ENCODE data around the gene ARFRP1.
A peak's percentile ranks its signal among the peaks of the same experiment; 100 is the strongest.

The ARFRP1 gene

GRCh38 chr20:63698739-63699465, 8.9 kb downstream of the ARFRP1 start:
- no peak for TF ChIP-seq CTCF (conservative IDR thresholded peaks at IDR 0.05; ENCODE audit: low read depth, low read length)
- DNase-seq (ENCODE audit: low read depth), result peak; percentile 34
- H3K4me3 ChIP-seq (ENCODE audit: low read length), result no peak overlapping the region

GRCh38 chr20:63697868-63698545, 9.8 kb downstream of the ARFRP1 start:
- H3K4me3 ChIP-seq (ENCODE audit: low read length), result no peak overlapping the region
- no peak for TF ChIP-seq CTCF (conservative IDR thresholded peaks at IDR 0.05; ENCODE audit: low read depth, low read length)
- DNase-seq (ENCODE audit: low read depth), result no peak

- H3K4me3 ChIP-seq (ENCODE audit: low read length), result peak overlapping the region; percentile 37
- TF ChIP-seq CTCF (conservative IDR thresholded peaks at IDR 0.05; ENCODE audit: low read depth, low read length), result no peak
- DNase-seq (ENCODE audit: low read depth), result no peak
These were observed 10.4 kb downstream of the ARFRP1 start for GRCh38 chr20:63697357-63697867.

GRCh38 chr20:63696628-63697356, 11.0 kb downstream of the ARFRP1 start, which contains the start of gene TNFRSF6B:
Gene TNFRSF6B (plus strand): TSS chr20:63696652. CDS start chr20:63696768, 116 bp downstream.
- no peak for TF ChIP-seq CTCF (conservative IDR thresholded peaks at IDR 0.05; ENCODE audit: low read depth, low read length)
- peak within 1 kb of the TSS; percentile 37 for H3K4me3 ChIP-seq (ENCODE audit: low read length)
- no peak for DNase-seq (ENCODE audit: low read depth)

- no peak for DNase-seq (ENCODE audit: low read depth)
- TF ChIP-seq CTCF (conservative IDR thresholded peaks at IDR 0.05; ENCODE audit: low read depth, low read length), result no peak
- H3K4me3 ChIP-seq (ENCODE audit: low read length), result peak overlapping the region; percentile 37
These were observed 11.5 kb downstream of the ARFRP1 start for GRCh38 chr20:63696306-63696627.

- TF ChIP-seq CTCF (conservative IDR thresholded peaks at IDR 0.05; ENCODE audit: low read depth, low read length), result no peak
- no peak overlapping the region for H3K4me3 ChIP-seq (ENCODE audit: low read length)
- no peak for DNase-seq (ENCODE audit: low read depth)
These were observed 12.1 kb downstream of the ARFRP1 start for GRCh38 chr20:63695424-63696305.

Measured in retinal pigment epithelial cell (primary cell).